Measurements from ENCODE around the gene WASHC1.
A peak's percentile ranks its signal among the peaks of the same experiment; 100 is the strongest.
"Not testable (repeated sequence)": the region's sequence is repeated elsewhere in the genome, so short reads cannot be mapped to it uniquely, and the experiment has no call there.

Gene WASHC1

DNA sequence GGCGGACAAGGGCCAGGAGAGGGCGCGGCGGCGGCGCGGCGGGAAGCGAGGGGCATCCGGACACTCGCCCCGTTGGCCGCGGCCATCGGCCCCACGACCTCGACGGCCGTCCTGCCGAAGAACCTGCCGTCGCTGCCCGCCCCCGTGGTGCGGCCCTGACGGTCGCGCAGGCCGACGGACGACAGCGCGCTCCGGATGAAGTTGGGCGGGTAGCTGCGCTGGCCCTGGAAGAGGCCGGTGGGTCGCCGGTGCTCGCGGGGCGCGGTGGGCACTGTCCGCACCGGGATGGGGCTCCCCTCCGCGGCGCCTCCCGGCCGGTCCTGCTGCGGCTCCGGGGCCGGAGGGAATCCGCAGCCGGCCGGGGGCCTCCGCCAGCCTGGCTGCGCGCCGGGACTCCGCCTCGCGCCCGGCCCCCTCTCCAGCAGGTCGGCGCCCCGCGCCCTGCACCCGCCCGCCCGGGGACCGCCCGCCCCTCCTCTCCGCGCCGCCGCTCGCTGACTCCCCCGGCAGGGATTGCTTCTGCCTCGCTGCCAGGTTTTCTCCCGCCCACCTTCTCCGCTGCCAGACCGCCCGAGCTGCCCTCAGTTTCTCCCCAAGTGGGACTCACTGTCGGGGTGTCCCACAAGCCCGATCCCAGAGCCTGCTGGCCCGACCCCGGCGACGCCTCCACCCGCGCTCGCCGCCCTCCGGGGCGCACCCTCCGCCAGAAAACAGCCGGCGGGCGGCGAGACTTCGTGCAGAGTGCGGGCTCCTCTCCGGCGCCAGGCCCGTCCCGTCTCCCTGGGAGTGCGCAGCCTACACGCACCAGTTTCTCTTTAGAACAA, 44.0 kb upstream of the WASHC1 start:
- peak overlapping the region in 1 of 2 experiments; percentile 38 for H3K18ac ChIP-seq (ENCODE audit: low read depth in 1 of 2, low read length in 2 of 2)
- not testable (repeated sequence) for H2BK5ac ChIP-seq (ENCODE audit: low read depth, low read length, poor library complexity, severe bottlenecking); H4K91ac ChIP-seq (ENCODE audit: low read length); H2AK5ac ChIP-seq (ENCODE audit: low read length, severe bottlenecking); H2AFZ ChIP-seq (ENCODE audit: low read depth, low read length); H4K8ac ChIP-seq (ENCODE audit: low read length); H3K27ac ChIP-seq (ENCODE audit: low read length, poor library complexity, severe bottlenecking); H3K23ac ChIP-seq (ENCODE audit: low read length in 2 of 2); H2BK12ac ChIP-seq (ENCODE audit: low read length in 2 of 2); H2BK120ac ChIP-seq (ENCODE audit: low read depth, low read length); H3K36me3 ChIP-seq (ENCODE audit: control insufficient read depth in 1 of 2, insufficient read depth in 2 of 2, low read depth in 1 of 2, low read length in 2 of 2); H3K4ac ChIP-seq (ENCODE audit: low read depth in 1 of 2, low read length in 2 of 2); H3K79me1 ChIP-seq (replicated peaks; ENCODE audit: low read length, poor library complexity, severe bottlenecking); H3K27me3 ChIP-seq (ENCODE audit: control insufficient read depth in 1 of 2, insufficient read depth in 1 of 2, low read length in 2 of 2); H2BK15ac ChIP-seq (ENCODE audit: low read depth, poor library complexity, severe bottlenecking); H3K14ac ChIP-seq (ENCODE audit: low read length in 2 of 2); H3K9me3 ChIP-seq (ENCODE audit: control insufficient read depth, low read length); H3K4me1 ChIP-seq (ENCODE audit: control insufficient read depth, insufficient read depth, low read depth, low read length)
- peak overlapping the region; percentile 66 for H3K4me2 ChIP-seq (ENCODE audit: low read length, poor library complexity, severe bottlenecking)
- under 1% methylated on average over 50 of the region's 109 CpGs for WGBS
- H3K9ac ChIP-seq (ENCODE audit: low read length): peak overlapping the region; percentile 36
- H3K4me3 ChIP-seq (ENCODE audit: insufficient read depth in 1 of 2, low read depth in 1 of 2, low read length in 2 of 2): peak overlapping the region; percentile 46 to 68
- peak; percentile 41 for DNase-seq

- H2BK120ac ChIP-seq (ENCODE audit: low read depth, low read length); H3K4me3 ChIP-seq (ENCODE audit: insufficient read depth in 1 of 2, low read depth in 1 of 2, low read length in 2 of 2); H3K4me2 ChIP-seq (ENCODE audit: low read length, poor library complexity, severe bottlenecking); H3K9ac ChIP-seq (ENCODE audit: low read length); H2BK12ac ChIP-seq (ENCODE audit: low read length in 2 of 2); H3K27ac ChIP-seq (ENCODE audit: low read length, poor library complexity, severe bottlenecking); H3K14ac ChIP-seq (ENCODE audit: low read length in 2 of 2); H2BK15ac ChIP-seq (ENCODE audit: low read depth, poor library complexity, severe bottlenecking); H3K23ac ChIP-seq (ENCODE audit: low read length in 2 of 2); H3K79me1 ChIP-seq (replicated peaks; ENCODE audit: low read length, poor library complexity, severe bottlenecking); H3K18ac ChIP-seq (ENCODE audit: low read depth in 1 of 2, low read length in 2 of 2); H3K27me3 ChIP-seq (ENCODE audit: control insufficient read depth in 1 of 2, insufficient read depth in 1 of 2, low read length in 2 of 2); H2AFZ ChIP-seq (ENCODE audit: low read depth, low read length); H3K4ac ChIP-seq (ENCODE audit: low read depth in 1 of 2, low read length in 2 of 2); H4K91ac ChIP-seq (ENCODE audit: low read length); H3K4me1 ChIP-seq (ENCODE audit: control insufficient read depth, insufficient read depth, low read depth, low read length); H2AK5ac ChIP-seq (ENCODE audit: low read length, severe bottlenecking); H4K8ac ChIP-seq (ENCODE audit: low read length); H2BK5ac ChIP-seq (ENCODE audit: low read depth, low read length, poor library complexity, severe bottlenecking); H3K9me3 ChIP-seq (ENCODE audit: control insufficient read depth, low read length); H3K36me3 ChIP-seq (ENCODE audit: control insufficient read depth in 1 of 2, insufficient read depth in 2 of 2, low read depth in 1 of 2, low read length in 2 of 2): not testable (repeated sequence)
- peak; percentile 24 for DNase-seq
- 8% methylated on average over 8 of the region's 10 CpGs for WGBS
Observed at GRCh38 chr9:63031-63629, 33.9 kb upstream of the WASHC1 start.

DNA sequence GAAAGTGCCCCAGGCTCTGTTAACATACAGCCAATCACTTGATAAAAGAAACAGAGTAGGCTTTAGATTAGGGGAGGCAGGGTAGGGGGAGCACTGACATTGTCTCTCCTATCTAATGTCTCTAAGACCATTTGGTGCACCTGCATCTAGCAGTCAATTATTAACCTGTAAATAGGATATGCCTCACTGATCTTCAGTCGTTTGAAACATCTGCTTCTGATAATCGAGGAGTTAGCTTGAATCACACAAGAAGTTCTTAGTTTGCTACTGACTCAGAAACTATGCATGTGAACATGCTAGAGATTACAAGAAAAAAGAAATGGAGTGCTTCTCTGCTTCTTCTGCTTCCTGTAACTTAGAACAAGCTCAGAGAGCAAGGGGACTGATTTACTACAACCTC, 23.4 kb upstream of the WASHC1 start:
- not testable (repeated sequence) for H4K8ac ChIP-seq (ENCODE audit: low read length); H3K27ac ChIP-seq (ENCODE audit: low read length, poor library complexity, severe bottlenecking); H3K4me2 ChIP-seq (ENCODE audit: low read length, poor library complexity, severe bottlenecking); H3K14ac ChIP-seq (ENCODE audit: low read length in 2 of 2); H2BK12ac ChIP-seq (ENCODE audit: low read length in 2 of 2); H3K4me3 ChIP-seq (ENCODE audit: insufficient read depth in 1 of 2, low read depth in 1 of 2, low read length in 2 of 2); H2BK15ac ChIP-seq (ENCODE audit: low read depth, poor library complexity, severe bottlenecking); H3K23ac ChIP-seq (ENCODE audit: low read length in 2 of 2); H3K9ac ChIP-seq (ENCODE audit: low read length); DNase-seq; H3K18ac ChIP-seq (ENCODE audit: low read depth in 1 of 2, low read length in 2 of 2); H2BK120ac ChIP-seq (ENCODE audit: low read depth, low read length); H2BK5ac ChIP-seq (ENCODE audit: low read depth, low read length, poor library complexity, severe bottlenecking); H4K91ac ChIP-seq (ENCODE audit: low read length); H3K4ac ChIP-seq (ENCODE audit: low read depth in 1 of 2, low read length in 2 of 2); H3K27me3 ChIP-seq (ENCODE audit: control insufficient read depth in 1 of 2, insufficient read depth in 1 of 2, low read length in 2 of 2); H2AFZ ChIP-seq (ENCODE audit: low read depth, low read length); H2AK5ac ChIP-seq (ENCODE audit: low read length, severe bottlenecking); H3K79me1 ChIP-seq (replicated peaks; ENCODE audit: low read length, poor library complexity, severe bottlenecking); H3K4me1 ChIP-seq (ENCODE audit: control insufficient read depth, insufficient read depth, low read depth, low read length); H3K9me3 ChIP-seq (ENCODE audit: control insufficient read depth, low read length); H3K36me3 ChIP-seq (ENCODE audit: control insufficient read depth in 1 of 2, insufficient read depth in 2 of 2, low read depth in 1 of 2, low read length in 2 of 2)
- no CpG with 5 or more reads among the region's 2 CpGs for WGBS

DNA sequence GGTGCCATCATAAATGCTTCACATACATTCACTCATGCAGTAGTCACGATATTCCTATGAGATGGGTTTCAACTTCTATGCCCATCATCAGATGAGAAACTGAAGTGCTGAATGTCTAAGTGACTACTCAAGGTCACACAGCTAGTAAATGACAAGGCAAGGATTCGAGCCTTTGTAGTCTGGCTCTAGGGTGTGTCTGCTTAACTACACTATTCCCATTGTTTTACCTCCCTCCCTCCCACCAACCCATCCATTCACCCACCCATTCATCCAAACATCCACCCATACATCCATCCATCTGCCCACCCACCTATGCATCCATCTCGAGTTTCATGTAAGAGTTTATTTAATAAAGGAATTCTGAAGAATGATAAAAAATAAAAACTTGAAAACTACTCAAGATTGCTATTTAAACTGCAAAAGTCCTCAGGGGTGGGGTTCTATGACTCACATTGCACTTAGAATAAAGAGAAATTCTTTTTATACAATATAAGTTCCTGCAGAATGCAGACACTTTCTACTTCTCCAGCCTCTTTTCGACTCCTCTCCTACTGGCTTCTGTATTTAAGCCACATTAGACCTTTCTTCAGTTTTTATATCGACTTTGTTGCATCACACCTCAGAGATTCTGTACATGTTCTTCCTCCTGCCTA, 19.1 kb upstream of the WASHC1 start:
- H3K9me3 ChIP-seq (ENCODE audit: control insufficient read depth, low read length); H4K91ac ChIP-seq (ENCODE audit: low read length); H2BK12ac ChIP-seq (ENCODE audit: low read length in 2 of 2); H2BK5ac ChIP-seq (ENCODE audit: low read depth, low read length, poor library complexity, severe bottlenecking); H2BK15ac ChIP-seq (ENCODE audit: low read depth, poor library complexity, severe bottlenecking); H3K14ac ChIP-seq (ENCODE audit: low read length in 2 of 2); H3K27me3 ChIP-seq (ENCODE audit: control insufficient read depth in 1 of 2, insufficient read depth in 1 of 2, low read length in 2 of 2); H2BK120ac ChIP-seq (ENCODE audit: low read depth, low read length); H2AK5ac ChIP-seq (ENCODE audit: low read length, severe bottlenecking); DNase-seq; H3K4me1 ChIP-seq (ENCODE audit: control insufficient read depth, insufficient read depth, low read depth, low read length); H3K4me3 ChIP-seq (ENCODE audit: insufficient read depth in 1 of 2, low read depth in 1 of 2, low read length in 2 of 2); H3K4ac ChIP-seq (ENCODE audit: low read depth in 1 of 2, low read length in 2 of 2); H3K27ac ChIP-seq (ENCODE audit: low read length, poor library complexity, severe bottlenecking); H2AFZ ChIP-seq (ENCODE audit: low read depth, low read length); H3K79me1 ChIP-seq (replicated peaks; ENCODE audit: low read length, poor library complexity, severe bottlenecking); H3K4me2 ChIP-seq (ENCODE audit: low read length, poor library complexity, severe bottlenecking); H3K9ac ChIP-seq (ENCODE audit: low read length); H3K23ac ChIP-seq (ENCODE audit: low read length in 2 of 2); H4K8ac ChIP-seq (ENCODE audit: low read length); H3K36me3 ChIP-seq (ENCODE audit: control insufficient read depth in 1 of 2, insufficient read depth in 2 of 2, low read depth in 1 of 2, low read length in 2 of 2); H3K18ac ChIP-seq (ENCODE audit: low read depth in 1 of 2, low read length in 2 of 2): not testable (repeated sequence)
- WGBS: 56% methylated on average over 2 of the region's 5 CpGs

All from mesenchymal stem cell (in vitro differentiated cells and primary cell).